Measurements from ENCODE around the gene VPS18. TPM values are rescaled to one million over a fixed set of nuclear protein-coding genes. Genes with fewer than 3 reads are reported as not detected.

The VPS18 gene
- total RNA-seq, 1 donor from 2014 or later: 28.9 TPM

GRCh38 chr15:40904552-40905201 lies 10.4 kb downstream of the VPS18 start:
- Mint-ChIP-seq H3K4me1 (ENCODE audit: low read depth) (peaks cover 6% of the 10 kb centered on the region), H3K27me3 (no peaks in the 10 kb centered on the region), H3K27ac (no peak overlapping the region), H3K9me3 (ENCODE audit: low read depth) (no peaks in the 10 kb centered on the region), H3K36me3 (ENCODE audit: insufficient read depth) (peaks cover 13% of the 10 kb centered on the region), H3K4me3 (ENCODE audit: low read depth) (no peak overlapping the region)
- DNase-seq (ENCODE audit: low spot score, unreplicated experiment): no peak
- no peak for TF ChIP-seq CTCF (IDR thresholded peaks at IDR 0.05; ENCODE audit: unreplicated experiment)

GRCh38 chr15:40906091-40906990 lies 12.1 kb downstream of the VPS18 start:
- Mint-ChIP-seq H3K4me3 (ENCODE audit: low read depth) (peak overlapping the region; percentile 48), H3K27me3 (no peaks in the 10 kb centered on the region), H3K27ac (peak overlapping the region; percentile 74), H3K36me3 (ENCODE audit: insufficient read depth) (peaks cover 7% of the 10 kb centered on the region), H3K4me1 (ENCODE audit: low read depth) (peaks cover 13% of the 10 kb centered on the region), H3K9me3 (ENCODE audit: low read depth) (no peaks in the 10 kb centered on the region)
- peak; percentile 88 for TF ChIP-seq CTCF (IDR thresholded peaks at IDR 0.05; ENCODE audit: unreplicated experiment)
- peak; percentile 89 for DNase-seq (ENCODE audit: low spot score, unreplicated experiment)

DNA sequence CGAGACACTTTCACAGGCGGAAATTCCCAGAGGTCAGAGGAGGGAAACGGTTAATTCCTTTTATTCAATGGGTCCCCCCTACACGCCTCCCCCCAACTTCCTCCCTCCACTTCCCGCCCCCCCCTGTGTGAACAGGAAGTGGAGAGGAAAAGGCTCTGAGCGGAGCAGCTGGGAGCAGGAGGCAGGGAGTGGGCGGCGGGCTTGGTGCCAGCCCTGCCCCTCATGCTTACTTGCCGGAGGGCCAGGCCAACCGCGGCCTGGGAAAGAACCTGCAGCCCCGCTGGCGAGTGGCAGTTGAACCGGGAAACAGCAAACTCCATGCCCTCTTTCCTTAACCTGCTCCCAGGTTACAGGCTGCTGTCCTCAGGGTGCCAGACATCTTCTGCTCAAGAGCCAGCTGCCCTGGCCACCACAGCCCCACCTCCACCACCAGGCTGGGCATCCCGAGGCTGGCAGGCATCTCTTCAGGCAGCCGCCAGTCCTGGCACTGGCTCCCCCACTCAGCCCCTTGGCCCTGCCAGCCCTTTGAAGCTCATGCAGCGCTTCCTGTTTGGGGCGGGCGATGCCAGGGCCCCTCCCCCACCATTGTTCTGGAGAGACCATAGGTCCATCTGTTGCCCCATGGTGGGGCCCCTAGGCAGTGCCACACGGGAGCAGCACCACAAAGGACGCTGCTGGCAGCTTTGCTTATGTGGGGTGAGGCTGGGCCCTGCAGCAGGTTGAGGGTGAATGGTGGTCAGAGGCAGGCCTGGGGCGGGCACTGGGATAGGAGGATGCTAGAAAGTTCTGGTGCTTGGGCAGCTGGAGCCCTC lies 12.9 kb downstream of the VPS18 start:
- Mint-ChIP-seq H3K9me3 (ENCODE audit: low read depth) (no peaks in the 10 kb centered on the region), H3K4me1 (ENCODE audit: low read depth) (peaks cover 13% of the 10 kb centered on the region), H3K4me3 (ENCODE audit: low read depth) (peak overlapping the region; percentile 29), H3K27ac (no peak overlapping the region), H3K27me3 (no peaks in the 10 kb centered on the region), H3K36me3 (ENCODE audit: insufficient read depth) (peaks cover 7% of the 10 kb centered on the region)
- no peak for DNase-seq (ENCODE audit: low spot score, unreplicated experiment)
- no peak for TF ChIP-seq CTCF (IDR thresholded peaks at IDR 0.05; ENCODE audit: unreplicated experiment)

- H3K4me3 Mint-ChIP-seq (ENCODE audit: low read depth): no peak overlapping the region
- peaks cover 13% of the 10 kb centered on the region for H3K4me1 Mint-ChIP-seq (ENCODE audit: low read depth)
- peak overlapping the region; percentile 74 for H3K27ac Mint-ChIP-seq
- TF ChIP-seq CTCF (IDR thresholded peaks at IDR 0.05; ENCODE audit: unreplicated experiment): no peak
- no peak for DNase-seq (ENCODE audit: low spot score, unreplicated experiment)
- H3K36me3 Mint-ChIP-seq (ENCODE audit: insufficient read depth): peaks cover 7% of the 10 kb centered on the region
- H3K9me3 Mint-ChIP-seq (ENCODE audit: low read depth): no peaks in the 10 kb centered on the region
- H3K27me3 Mint-ChIP-seq: no peaks in the 10 kb centered on the region
Measured at GRCh38 chr15:40908095-40908494, 13.8 kb downstream of the VPS18 start.
